Renal cortex interstitium (tissue), 11 donors: ENCODE measurements around the gene TRIM71. TPM values are rescaled to one million over a fixed set of nuclear protein-coding genes. Genes with fewer than 3 reads are reported as not detected.
"Not testable (repeated sequence)": the region's sequence is repeated elsewhere in the genome, so short reads cannot be mapped to it uniquely, and the experiment has no call there.

ENCODE experiments used
- DNase-seq, 11 donors: peaks; one replicate each; pipeline ENCODE4 v3.0.0-alpha.2; 2013; ENCODE audit warnings: low read depth in 9 of 11, low spot score in 4 of 11; ENCODE audit errors: extremely low read depth in 1 of 11
- polyA plus RNA-seq, 3 donors: library from polyadenylated mRNA; unstranded; fragments of 120-200 nt; gene quantifications; one replicate each; pipeline ENCODE4 v1.2.1, GENCODE V29; 2013; ENCODE audit not compliant: insufficient read length in 3 of 3

TRIM71 gene
- polyA plus RNA-seq, 3 donors, result 7.5 to 8.5 (median 8.3) TPM

DNA sequence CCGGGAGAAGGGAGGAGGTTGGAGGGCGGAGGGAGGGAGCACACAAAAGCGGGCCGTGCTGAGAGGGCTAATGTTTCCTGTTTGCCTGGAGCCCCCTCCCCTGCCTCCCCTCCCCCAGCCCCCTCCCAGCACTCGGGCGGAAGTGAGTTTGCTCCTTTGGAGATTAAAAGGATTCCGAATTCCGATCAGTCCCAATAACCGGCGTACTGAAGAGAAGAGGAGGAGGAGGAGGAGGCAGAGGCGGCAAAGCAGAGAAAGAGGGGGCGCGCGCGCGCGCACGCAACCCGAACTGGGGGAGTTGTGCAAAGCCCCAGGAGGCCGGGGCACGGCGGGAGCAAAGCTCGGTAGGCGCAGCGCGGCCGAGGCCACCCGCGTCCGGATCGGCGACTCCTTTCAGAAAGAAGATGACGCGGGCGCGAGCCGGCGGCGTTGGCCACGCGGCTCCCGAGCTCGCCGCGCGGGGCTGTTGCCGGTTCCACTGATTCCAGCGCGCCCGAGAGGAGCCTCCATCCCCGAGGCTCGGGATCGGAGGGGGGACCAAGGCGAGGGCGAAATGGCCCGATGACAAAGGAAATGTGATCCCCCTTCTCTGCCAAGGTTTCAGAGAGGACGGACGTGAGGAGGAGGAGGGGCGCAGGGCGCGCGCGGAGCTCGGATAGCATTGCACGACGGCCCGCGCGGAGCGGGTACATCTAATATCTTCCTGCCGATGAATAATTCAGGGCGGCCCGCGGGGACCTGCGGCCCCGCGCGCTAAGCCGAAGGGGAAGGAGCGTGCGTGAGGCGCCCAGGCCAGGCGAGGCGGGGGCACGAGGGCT is 1.1 kb upstream of the TRIM71 start:
- DNase-seq, result no peak

DNA sequence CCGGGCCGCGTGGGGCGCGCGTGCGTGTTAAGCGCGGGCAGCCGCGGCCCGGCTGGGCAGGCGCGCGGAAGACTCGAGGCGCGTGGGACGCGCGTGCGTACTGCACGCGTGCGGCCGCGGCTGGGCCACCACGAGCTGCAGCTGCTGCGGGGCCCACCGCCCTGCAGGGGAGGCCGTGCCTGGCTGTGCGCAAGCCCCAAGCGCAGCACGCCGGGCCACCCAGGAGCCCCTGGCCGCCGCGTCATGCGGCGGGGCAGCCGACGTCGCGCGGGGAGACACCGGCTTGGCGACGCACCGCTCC is 590 bp upstream of the TRIM71 start:
- DNase-seq, result no peak

DNA sequence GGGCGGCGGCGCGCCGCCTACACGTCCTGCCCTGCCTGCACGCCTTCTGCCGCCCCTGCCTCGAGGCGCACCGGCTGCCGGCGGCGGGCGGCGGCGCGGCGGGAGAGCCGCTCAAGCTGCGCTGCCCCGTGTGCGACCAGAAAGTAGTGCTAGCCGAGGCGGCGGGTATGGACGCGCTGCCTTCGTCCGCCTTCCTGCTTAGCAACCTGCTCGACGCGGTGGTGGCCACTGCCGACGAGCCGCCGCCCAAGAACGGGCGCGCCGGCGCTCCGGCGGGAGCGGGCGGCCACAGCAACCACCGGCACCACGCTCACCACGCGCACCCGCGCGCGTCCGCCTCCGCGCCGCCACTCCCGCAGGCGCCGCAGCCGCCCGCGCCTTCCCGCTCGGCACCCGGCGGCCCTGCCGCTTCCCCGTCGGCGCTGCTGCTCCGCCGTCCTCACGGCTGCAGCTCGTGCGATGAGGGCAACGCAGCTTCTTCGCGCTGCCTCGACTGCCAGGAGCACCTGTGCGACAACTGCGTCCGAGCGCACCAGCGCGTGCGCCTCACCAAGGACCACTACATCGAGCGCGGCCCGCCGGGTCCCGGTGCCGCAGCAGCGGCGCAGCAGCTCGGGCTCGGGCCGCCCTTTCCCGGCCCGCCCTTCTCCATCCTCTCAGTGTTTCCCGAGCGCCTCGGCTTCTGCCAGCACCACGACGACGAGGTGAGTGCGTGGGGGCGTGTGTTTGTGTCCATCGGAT is 602 bp downstream of the TRIM71 start:
- no peak for DNase-seq

DNA sequence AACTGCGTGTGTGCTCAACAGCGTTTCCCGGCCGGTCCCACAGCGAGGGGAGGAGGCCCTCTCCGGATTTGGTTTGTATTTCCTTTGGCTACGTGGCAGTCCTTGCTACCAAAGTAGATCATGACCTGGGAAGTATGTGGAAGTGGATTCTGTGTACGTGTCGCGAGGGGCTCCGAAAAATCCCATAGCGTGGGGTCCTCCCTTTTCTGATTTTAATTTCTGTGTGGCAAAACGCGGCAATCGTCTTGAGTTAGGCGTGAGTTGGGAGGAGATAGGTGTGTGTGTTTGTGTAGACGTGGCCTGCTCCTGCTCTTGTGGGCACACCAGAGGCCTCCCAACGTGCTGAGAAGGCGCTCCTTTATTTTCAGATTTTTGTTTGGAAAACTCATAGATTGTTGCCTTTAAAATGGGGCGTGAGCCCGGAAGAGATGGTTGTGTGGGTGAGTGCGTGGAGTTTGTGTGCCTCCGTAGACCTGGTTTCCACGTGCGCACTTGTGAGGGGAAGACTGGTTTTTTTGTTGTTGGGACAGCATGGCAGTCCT is 1.2 kb downstream of the TRIM71 start:
- no peak for DNase-seq

DNA sequence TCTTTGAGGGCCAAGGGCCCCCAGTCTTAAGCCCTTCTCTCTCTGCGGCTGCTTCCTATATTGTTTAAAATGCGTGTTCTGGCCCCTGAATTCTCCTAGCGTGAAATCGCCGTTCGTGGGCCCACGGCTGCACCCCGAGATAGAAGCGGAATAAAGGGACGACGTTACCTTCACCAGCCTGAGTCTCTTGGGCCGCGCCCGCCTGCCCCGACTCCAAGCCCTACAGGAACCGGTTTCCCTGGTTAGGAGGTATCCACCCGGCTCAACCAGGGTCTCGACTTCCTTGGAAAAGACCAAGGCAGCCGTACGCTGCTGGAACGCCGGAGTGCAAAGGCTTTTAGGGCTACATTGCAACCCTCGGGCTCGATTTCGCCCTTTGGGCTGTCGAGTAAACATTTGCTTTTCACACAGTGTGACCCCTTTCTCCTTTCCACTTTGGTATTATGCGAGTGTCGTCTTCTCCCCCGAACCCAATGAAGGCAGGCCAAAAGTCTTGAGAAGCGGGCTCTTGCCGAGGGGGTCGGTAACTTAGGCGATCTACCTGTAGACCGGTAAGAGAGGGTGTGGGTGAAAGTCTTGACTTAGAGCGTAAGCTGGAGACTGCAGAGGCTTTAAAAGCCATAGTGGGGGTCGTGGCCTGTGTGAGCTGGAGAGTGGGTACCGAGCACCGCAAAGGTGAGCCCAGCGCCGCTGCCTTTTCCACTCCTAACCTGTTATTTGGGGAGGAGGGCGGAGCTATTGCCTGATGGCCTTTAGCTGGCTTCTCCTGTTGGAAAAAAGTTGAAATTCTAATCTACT is 2.0 kb downstream of the TRIM71 start:
- no peak for DNase-seq

DNA sequence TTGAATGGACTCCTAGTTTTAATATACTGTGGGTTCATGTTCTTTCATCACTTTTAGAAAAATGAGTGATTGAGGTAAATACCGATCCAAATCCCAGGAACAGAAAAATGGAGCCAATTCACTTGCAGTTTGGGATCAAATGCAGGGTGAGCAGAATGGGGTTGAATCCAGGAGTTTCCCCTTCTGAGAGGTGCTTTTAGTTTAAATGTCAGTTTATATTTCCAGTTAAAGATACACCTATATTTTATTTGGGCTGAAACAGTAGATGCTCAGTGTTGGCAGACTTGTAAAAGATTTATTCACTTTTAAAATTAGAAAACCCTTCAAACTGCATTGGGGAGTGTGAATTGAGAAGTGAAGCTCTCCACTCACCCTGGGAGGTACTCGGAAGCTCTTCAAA is 2.6 kb downstream of the TRIM71 start:
- DNase-seq, result no peak

DNA sequence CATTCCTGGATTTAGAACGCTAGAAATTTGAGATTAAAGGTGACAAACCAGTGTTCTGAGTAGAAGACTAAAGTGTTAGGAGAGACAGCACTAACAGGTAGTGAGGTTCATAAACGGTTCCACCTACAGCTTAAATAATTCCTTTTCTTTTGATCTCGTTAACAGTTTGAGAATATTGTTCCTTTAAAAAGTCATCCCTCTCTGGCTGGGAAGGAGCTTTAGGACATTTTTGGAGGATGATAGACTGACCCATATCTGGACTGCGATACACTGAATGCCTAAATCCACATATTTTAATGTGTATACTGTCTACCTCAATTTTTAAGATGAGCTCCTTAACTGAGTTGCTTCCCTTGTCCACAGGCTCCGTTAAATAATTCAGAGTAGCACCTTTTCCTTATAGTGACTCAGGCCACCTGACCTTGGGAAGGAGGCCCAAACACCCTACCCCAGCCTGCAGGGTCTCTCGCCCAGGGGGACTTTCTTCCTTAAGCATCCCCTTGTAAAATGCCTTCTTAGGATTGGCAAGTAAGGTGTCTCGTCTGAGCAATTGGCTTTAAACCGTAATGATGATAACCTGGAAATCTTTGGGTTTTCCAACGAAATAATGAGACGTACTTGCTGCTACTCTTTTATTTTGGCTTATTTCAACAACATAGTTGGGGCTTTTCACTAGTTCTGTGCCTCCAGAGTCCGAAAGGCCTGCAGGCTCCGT is 3.3 kb downstream of the TRIM71 start:
- no peak for DNase-seq

DNA sequence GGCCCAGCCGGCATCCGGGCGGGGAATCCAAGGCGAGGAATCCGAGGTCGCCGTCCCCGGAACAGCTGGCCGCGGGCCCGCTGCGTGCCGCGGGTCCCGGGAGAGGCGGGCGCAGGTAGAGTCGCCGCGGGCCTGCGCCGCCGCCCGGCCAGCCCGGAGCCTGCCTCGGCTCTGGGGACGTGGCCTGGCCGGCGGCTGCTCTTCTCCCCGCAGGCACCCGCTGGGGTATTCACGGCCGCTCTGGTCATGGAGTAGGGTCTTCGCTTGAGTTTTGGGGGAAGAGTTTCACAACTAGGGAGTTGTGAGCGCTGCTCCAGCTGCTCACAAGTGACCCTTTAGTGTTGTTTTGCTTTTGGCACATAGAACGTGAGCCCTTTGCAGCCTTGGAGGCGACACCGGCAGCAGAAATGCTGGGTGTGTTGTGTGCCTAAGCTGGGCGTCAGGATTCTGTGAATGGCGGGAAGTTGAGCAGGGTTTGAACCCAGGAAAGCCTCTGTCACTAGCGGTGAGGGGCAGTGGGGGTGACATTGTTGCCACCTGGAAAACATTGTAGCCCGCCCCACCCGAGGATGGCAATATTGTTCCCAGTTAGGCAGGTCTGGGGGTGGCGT is 4.0 kb downstream of the TRIM71 start:
- DNase-seq, result no peak

DNA sequence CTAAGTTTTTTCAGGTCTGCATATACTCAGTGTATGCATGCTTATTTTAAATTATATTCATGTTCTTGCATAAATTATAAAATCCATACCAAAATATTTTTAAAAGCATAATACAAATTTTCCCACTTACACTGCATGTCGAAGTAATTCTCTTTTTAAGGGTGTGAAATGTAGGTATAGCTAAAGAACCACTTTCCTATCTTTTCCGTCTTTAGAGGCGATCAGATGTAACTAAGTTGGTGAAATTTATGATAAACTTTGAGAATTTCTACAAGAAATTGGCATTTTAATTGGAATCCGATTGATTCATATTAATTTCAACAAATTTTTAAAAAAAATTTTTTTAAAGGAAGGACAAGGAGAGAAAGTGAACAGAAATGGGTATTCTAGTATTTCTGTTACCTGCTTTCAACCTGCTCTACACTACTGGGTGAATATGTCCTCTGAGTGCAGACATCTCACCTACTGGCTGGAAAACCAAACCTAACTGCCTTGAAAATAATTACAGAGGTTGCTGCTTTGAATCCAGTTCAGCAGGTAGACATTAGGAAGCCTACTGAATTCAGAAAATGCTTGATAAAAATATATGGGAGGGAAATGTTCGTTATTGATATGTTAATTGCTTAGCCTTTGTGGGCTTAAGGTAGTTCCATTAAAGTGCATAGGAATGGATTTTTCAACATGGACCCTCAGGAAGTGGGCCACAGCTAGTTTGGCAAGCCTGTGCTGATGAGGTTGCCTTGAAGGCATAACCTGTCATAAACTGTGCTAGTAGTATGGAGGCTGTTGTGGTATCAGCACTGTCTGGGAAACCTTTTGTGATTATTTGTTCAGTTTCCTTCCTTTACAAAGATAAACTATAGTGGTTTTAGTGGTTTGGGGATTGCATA is 5.1 kb downstream of the TRIM71 start:
- DNase-seq, result no peak

DNA sequence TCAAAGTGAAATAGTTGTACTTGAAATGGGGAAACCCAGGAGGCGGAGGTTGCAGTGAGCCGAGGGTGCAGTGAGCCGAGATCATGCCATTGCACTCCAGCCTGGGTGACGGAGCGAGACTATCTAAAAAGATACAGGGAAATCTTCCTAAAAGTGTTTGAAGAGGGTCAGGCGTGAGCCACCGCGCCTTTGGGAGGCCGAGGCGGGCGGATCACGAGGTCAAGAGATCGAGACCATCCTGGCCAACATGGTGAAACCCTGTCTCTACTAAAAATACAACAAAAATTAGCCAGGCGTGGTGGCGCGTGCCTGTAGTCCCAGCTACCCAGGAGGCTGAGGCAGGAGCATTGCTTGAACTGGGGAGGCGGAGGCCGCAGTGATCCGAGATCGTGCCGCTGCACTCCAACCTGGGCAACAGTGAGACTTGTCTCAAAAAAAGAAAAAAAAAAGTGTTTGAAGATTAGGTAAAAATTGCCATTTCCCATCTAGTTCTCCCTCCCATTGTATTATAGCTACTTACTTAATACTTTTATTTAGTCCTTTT is 5.9 kb downstream of the TRIM71 start:
- not testable (repeated sequence) for DNase-seq

DNA sequence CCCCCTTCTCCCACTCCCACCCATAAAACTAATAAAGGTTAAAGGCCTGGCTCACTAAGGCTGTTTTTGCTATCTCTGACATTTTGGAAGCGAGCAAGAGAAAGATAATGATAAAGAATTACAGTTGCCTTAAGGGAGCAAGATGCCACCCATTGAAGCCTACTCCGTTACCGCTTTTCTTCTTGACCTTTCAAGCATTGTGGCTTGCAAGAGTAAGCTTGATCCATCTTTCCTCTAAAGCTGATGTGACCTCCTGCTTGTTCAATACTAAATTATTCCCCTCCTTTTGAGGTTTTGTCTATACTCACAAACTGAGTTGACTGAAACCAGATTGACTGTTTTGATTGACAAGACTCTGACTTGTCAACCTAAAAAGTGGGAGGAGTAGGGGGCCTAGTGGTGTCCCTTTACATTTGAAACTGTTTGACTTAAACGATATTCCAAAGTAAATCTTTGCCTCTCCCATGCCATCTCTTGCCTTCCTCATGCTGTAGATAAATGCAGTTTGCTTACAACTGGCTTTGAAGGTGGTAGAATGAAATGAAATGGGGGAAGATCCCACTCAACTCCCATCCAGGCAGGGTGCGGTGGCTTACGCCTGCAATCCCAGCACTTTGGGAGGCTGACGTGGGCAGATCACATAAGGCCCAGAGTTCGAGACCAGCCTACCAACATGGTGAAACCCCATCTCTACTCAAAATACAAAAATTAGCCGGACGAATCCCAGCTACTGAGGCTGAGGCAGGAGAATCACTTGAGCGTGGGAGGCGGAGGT is 8.0 kb downstream of the TRIM71 start:
- no peak for DNase-seq

DNA sequence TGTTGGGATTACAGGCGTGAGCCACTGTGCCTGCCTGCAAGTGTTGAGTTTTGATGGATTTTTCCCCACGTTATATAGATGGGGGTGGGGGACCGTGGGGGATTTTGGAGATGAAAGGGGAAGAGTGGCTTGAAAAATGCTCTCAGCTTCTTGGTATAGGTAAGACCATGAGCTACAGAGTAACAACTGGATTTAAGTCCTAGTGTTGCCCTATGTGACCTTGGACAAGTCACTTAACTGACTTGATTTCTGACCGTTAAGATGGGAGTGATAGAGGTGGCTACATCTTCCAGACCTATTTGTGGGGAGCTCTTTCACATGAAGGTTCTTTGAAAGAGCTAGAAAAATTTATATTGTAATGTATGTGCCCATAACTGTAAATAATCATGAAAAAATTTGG is 13.3 kb downstream of the TRIM71 start:
- no peak for DNase-seq

DNA sequence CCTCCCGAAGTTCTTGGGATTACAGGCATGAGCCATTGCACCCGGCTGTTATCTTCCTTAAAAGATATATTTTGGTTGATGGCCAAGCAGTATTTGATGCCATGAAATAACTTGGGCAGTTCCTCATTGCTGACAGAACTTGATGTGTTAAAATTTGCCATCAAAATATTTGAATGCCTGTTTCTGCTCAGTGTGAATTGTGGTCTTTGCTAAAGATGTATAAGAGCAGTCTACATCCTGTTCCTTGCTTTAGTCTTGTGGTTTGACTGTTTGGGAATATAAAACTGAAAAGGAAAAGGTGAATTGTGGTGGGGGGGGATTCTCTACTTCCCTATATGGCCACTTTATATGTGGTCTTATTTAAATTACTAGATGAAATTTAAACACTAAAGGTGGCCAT is 14.0 kb downstream of the TRIM71 start:
- DNase-seq, result no peak

DNA sequence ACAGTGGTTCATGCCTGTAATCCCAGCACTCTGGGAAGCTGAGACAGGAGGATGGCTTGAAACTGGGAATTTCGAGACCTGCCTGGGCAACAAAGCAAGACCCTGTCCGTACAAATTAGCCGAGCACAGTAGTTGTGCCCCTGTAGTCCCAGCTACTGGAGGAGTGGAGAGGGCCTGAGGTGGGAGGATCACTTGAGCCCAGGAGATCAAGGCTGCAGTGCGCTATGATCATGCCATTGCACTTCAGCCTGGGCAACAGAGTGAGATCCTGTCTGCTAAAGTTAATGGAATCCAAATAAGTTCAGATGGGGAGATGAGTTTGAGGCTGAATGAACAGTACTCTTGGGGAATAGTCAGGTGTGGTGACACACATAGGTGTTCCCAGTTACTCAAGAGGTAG is 14.4 kb downstream of the TRIM71 start:
- no peak for DNase-seq

DNA sequence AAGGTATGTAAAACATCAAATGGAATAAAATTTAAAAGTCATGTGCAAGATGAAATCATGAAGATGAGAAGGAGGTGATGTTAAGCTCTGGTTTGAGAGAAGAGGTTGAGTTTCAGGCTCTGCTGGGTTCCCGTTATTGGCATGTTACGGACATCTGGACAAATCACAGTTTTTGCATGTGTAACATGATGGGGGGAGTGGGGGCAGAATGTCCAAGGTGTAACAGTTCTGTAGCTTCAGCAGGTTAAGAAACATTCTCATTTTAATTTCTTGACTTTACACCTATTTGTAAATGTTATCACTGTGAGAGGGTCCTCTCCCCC is 17.2 kb downstream of the TRIM71 start:
- no peak for DNase-seq

DNA sequence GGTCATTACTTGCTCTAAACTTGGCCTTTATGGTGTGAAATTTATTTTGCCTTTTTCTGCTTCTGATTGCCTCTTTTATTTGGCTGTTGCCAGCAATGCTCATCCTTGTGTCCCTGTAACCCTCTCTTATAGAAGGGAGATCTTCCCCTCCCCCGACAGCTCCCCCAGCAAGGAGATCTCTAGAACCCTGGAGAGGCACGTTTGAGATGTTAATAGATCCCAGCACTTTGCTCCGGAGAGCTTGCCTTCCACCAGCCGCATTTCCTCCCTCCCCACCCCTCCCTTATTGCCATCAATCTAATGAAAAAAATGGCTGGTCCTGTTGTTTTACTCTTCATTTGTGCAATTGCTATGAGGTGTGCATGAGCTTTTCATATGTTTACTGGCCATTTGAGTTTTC is 18.2 kb downstream of the TRIM71 start:
- DNase-seq, result no peak

DNA sequence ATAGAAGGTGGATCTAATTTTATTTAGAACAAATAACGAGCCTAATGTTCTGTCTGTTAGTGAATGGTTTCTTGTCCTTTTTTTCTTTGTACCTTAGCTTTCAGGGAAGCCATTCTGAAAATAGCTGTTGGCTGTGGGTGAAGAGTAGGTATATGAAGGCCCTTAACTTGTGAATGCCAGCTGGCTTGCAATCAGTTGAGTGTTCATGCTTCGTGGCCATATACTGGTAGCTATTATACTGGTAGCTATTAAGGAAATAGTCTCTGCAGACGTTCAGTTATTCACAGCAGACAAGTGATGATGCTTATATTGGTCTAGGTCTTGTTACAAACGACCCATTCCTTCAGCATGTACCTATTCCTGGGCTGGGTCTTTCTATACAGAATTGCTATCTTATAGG is 18.8 kb downstream of the TRIM71 start:
- DNase-seq, result no peak
